Anterior cingulate cortex (tissue), 58 donors: ENCODE results near the gene COQ9.

ENCODE experiments used
- DNase-seq, 58 donors: peaks; one replicate each; lab custom pipeline; 2025; lab: John Stamatoyannopoulos, UW

COQ9 gene

DNA sequence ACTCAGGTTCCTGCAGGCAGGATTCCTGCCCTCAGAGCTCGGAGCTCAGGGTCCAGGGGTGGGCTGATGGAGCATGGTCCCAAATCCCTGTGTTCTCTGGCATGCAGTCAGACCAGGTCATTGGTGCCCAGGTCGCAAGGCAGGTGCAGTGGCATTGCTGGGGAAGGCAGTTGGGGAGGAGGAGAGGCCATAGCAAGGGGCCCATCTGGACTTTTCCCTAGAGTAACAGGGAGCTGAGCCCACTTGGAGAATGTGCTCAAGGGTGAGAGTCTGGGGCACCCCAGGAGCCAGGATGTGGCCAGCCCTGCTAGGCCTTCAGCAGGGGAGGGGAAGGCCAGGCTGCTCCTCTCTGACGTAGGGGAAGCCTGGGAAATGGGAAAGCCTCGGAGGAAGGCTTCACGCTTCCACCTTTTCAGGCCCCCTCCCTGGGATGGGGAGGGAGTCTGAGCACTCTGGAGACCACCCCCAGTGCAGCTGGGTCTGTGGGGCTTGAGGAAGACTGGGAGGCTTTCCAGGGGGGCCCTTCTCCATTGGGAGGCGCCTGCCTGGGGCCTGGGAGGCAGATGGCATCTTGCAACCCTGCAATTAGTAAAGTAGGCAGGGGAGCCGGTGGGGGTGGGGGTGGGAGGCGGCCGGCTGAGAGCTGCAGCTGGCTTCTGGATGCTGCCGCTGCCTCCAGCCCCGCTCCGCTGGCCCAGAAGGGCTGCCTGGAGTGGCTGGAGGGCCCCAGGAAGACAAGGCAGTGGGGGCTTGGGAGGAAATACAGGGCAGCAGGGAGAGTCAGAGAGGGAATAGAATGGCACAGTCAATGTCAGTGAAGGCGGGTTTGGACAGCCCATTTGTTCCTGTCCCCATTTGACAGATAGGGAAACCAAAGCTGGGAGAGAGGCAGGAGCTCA is 60.1 kb downstream of the COQ9 start:
- no peak for DNase-seq

GRCh38 chr16:57508035-57508425 is 60.8 kb downstream of the COQ9 start:
- no peak for DNase-seq

DNA sequence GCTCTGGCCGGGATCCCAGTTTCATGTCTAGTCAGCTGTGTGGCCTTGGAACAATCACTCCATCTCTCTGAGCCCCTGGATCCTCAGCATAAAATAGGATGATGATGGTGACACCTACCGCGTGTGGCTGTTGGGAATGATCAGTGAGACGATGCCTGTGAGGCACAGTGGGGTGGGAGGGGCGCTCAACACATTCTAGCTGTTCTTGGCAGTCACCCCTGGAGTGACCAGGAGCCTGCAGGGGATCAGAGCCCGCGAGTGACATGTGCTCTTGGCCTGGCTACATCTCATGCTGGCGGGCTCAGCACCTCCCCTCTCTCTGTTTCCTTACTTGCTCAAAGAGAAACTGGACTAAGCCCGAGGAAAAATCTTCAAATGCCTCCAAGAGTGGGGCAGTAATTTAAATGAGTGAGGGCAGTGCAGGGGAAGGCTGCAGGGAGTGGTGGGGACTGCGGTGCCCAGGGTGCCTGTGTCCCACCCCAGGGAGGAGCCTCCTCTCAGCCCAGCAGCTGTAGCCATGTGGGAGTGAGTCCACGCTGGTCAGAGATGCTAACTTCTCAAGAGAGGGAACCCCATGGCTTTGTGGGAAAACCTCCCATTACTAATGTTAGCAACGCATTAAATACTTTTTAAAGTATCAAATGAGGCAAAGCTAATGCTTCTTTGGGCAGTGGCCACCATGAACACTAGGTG is 62.1 kb downstream of the COQ9 start:
- DNase-seq: no peak

- DNase-seq: no peak
Observed at GRCh38 chr16:57510016-57510871, 63.0 kb downstream of the COQ9 start.
